ENCODE results near the gene FBXO10.
"Not testable (repeated sequence)": the region's sequence is repeated elsewhere in the genome, so short reads cannot be mapped to it uniquely, and the experiment has no call there.

FBXO10 gene

DNA sequence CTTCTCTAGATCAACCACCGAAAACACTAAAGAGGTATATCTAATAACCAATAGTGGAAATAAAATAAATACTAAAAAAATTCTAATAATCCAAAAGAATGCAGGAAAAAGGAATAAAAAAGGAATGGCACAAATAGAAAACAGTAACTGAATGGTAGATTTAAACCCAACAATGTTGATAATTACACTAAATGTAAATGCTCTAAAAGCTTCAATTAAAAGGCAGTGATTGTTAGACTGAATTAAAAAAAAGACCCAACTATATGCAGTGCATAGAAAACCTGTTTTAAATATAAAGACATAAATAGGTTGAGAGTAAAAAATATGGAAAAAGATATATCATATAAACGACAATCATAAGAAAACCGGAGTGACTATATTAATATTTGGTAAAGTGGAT lies 101.7 kb downstream of the FBXO10 start:
- TF ChIP-seq, protein P1, sequence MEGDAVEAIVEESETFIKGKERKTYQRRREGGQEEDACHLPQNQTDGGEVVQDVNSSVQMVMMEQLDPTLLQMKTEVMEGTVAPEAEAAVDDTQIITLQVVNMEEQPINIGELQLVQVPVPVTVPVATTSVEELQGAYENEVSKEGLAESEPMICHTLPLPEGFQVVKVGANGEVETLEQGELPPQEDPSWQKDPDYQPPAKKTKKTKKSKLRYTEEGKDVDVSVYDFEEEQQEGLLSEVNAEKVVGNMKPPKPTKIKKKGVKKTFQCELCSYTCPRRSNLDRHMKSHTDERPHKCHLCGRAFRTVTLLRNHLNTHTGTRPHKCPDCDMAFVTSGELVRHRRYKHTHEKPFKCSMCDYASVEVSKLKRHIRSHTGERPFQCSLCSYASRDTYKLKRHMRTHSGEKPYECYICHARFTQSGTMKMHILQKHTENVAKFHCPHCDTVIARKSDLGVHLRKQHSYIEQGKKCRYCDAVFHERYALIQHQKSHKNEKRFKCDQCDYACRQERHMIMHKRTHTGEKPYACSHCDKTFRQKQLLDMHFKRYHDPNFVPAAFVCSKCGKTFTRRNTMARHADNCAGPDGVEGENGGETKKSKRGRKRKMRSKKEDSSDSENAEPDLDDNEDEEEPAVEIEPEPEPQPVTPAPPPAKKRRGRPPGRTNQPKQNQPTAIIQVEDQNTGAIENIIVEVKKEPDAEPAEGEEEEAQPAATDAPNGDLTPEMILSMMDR (IDR thresholded peaks at IDR 0.05; ENCODE audit: insufficient read depth, low read depth, low read length, missing control alignments) = no peak
- no peak for DNase-seq (ENCODE audit: low read depth)
- H3K4me3 ChIP-seq (ENCODE audit: low read length) = no peak overlapping the region

DNA sequence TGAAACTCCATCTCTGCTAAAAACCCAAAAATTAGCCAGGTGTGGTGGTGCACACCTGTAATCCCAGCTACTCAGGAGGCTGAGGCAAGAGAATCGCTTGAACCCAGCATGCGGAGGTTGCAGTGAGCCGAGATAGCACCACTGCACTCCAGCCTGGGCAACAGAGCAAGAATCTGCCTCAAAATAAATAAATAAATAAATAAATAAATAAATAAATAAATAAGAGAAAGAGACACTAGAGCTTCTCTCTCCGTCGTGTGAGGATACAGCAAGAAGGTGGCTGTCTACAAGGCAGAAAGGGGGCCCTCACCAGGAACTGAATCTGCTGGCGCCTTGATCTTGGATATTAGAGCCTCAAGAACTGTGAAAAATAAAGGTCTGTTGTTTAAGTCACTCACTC lies 102.2 kb downstream of the FBXO10 start:
- not testable (repeated sequence) for DNase-seq (ENCODE audit: low read depth)

DNA sequence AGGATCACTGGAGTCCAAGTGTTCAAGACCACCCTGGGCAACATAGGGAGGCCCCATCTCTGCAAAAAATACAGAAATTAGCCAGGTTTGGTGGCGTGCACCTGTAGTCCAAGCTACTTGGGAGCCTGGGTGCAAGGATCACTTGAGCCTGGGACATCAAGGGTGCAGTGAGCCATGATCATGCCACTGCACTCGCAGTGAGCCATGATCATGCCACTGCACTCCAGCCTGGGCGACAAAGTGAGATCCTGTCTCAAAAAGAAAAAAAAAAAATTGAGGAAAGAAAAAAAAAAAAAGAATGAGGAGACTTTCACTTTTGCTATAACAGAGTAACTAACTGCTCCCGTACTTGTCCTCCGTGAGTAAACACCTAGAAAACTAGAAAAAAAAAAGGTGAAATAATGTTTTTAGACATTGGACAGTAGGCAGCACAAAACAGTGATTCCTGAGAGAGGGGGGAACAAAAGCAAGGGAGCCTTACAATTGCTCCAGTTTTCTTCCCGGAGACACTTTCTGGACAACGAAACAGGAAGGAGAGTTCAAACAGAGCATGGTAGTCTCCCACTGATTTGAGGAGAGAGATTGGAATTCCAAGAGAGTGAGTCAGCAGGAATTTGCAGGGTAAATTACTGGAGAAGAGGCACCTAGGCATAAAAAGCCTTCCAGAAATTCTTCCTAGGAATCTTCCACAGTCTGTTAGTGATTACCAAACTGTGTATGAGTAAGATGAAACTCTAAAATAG lies 104.1 kb downstream of the FBXO10 start:
- H3K4me3 ChIP-seq (ENCODE audit: low read length) = peak overlapping the region; percentile 6
- peak; percentile 88 for DNase-seq (ENCODE audit: low read depth)
- TF ChIP-seq, protein P1 (IDR thresholded peaks at IDR 0.05; ENCODE audit: insufficient read depth, low read depth, low read length, missing control alignments) = no peak

More for the DNA sequence above, 102.2 kb downstream of the FBXO10 start:
- not testable (repeated sequence) for H3K4me3 ChIP-seq (ENCODE audit: low read length)

DNA sequence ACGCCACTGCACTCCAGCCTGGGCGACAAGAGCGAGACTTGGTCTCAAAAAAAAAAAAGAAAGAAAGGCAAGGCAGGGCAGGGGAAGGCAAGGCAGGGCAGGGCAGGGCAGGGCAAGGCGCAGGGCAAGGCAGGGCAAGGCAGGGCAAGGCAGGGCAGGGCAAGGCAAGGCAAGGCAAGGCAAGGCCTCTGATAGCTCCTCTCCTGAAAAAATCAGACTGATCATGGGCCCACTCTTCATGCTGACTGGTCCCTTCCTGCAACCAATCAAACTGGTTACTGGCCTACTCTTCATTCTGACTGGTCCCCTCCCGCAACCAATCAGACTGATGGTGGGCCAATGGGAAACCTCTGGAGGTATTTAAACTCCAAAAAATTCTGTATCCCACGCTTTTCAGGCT lies 107.6 kb downstream of the FBXO10 start:
- no peak for DNase-seq (ENCODE audit: low read depth)
- no peak overlapping the region for H3K4me3 ChIP-seq (ENCODE audit: low read length)
- TF ChIP-seq, protein P1 (IDR thresholded peaks at IDR 0.05; ENCODE audit: insufficient read depth, low read depth, low read length, missing control alignments) = no peak

DNA sequence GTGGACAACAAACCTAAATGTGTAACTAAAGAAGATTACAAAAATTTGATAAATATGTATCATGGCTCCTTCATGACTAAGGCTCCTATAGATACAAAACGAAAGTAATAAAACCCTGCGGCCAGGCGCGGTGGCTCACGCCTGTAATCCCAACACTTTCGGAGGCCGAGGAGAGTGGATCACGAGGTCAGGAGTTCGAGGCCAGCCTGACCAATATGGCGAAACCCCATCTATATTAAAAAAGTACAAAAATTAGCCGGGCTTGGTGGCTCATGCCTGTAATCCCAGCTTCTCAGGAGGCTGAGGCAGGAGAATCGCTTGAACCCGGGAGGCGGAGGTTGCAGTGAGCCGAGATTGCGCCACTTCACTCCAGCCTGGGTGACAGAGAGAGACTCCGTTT lies 108.7 kb downstream of the FBXO10 start:
- H3K4me3 ChIP-seq (ENCODE audit: low read length); DNase-seq (ENCODE audit: low read depth): not testable (repeated sequence)

DNA sequence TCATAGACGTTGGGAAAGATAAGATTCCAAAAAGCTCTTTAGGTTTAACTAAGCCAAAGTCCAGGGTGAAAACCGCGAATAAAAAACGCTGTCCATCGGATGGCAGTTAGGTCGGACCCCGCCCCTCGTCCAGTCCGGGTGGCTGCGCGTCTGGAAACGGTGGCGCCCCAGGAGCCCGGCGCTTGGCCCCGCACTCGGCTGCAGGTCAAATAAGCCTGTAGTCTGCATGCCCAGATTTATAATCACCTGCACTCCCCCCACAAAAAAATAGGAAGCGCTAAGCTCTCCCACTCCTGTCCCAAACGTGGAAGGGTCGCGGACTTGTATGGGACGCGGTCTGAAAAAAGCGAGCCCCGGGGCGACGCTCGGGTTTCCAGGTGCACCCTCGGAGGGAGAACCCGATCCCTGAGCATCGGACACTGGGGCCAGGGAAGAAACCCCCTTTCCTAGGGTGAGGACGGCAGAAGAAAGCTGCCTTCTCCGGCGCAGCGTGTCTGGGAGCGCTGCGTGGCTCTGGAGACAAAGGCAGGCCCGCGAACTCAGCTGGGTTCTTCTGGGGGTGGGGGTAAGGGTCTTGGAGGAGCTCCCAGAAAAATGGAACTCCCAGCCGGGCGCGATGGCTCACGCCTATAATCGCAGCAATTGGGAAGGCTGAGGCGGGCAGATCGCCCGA lies 110.0 kb downstream of the FBXO10 start:
- DNase-seq (ENCODE audit: low read depth) = peak; percentile 83
- peak overlapping the region; percentile 96 for H3K4me3 ChIP-seq (ENCODE audit: low read length)
- TF ChIP-seq, protein P1 (IDR thresholded peaks at IDR 0.05; ENCODE audit: insufficient read depth, low read depth, low read length, missing control alignments) = no peak

DNA sequence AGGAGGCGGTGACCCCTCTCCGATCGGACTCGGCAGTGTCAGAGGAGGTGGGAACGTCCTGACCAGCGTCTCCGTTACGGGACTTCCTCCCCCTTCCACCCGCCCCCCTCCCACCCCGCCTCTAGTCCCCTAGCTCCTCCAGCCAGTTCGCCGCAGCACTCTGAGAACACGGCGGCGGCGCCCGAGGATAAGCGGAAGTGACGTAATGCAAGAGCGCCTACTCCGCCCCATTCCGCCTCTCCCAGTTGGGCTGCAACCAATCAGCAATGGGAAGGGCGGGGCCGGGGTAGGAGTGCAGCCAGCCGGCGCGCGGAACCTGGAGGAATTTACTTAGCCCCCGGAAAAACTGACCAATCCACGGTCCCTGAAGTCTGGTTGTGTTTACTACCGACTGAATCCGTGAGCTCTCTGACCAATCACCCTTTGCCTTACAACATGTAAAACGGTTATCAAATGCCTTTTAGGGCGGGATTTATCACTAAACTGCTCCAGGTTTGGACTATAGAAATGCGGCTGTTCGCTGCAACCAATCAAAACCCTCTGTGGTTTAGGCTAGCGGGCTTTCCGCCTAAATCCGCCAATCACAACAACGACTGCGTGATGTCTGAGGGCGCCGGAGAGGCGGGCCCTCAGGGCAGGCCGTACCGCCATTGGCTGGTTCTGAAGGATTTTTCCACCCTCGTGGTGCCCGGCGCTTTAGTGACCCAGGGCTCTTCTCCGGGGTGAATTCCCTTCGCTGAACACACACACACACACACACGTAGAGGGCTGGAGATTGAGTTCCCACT lies 110.7 kb downstream of the FBXO10 start, which contains the start of gene ZBTB5:
TSS of gene ZBTB5 (minus strand) at position 202 of the 788 bp plus-strand sequence. CDS start 22,899 bp downstream, outside the sequence.
- H3K4me3 ChIP-seq (ENCODE audit: low read length) = peak within 1 kb of the TSS; percentile 96
- TF ChIP-seq, protein P1 (IDR thresholded peaks at IDR 0.05; ENCODE audit: insufficient read depth, low read depth, low read length, missing control alignments) = no peak
- DNase-seq (ENCODE audit: low read depth) = peak; percentile 99
